PC-9 (cell line): Measurements from ENCODE around the gene RHO. TPM values are rescaled to one million over a fixed set of nuclear protein-coding genes. Genes with fewer than 3 reads are reported as not detected.

Experiments used
- BruUV-seq: library from RNA; stranded (reverse); fragments of 400-500 nt; replicated peaks from 2 replicates; lab custom pipeline; 2021; lab: Mats Ljungman, UMichigan
- CTCF ChIA-PET: fragments of 300-600 bp; sonication (Branson Sonifier 250); formaldehyde crosslinking; loops from one replicate; lab custom pipeline; 2022; ENCODE audit warnings: antibody characterized with exemption; lab: Charles Lee
- POLR2A ChIA-PET: fragments of 300-600 bp; sonication (Branson Sonifier 250); formaldehyde crosslinking; loops from one replicate; lab custom pipeline; 2022; ENCODE audit warnings: antibody characterized with exemption; ENCODE audit not compliant: unreplicated experiment; lab: Charles Lee
- DNase-seq, 2 experiments: peaks; one replicate each; pipeline versions ENCODE4 v3.0.0 to v3.0.0-alpha.2; 2015 to 2022; ENCODE audit warnings: mixed read lengths in 1 of 2
- H2AFZ ChIP-seq: fragments of 200-600 bp; sonication (generic); 2 replicates; pipeline ENCODE4 v1.8.1; 2017; ENCODE audit warnings: antibody characterized with exemption
- H3F3A ChIP-seq: fragments of 200-600 bp; sonication (generic); 2 replicates; pipeline ENCODE4 v1.8.1; 2017; ENCODE audit warnings: antibody characterized with exemption, mild to moderate bottlenecking, low read depth; ENCODE audit not compliant: insufficient read depth
- H3K27ac ChIP-seq: fragments of 200-600 bp; sonication (generic); 2 replicates; pipeline ENCODE4 v1.6.1; 2016; ENCODE audit warnings: mixed run types
- H3K27me3 ChIP-seq: fragments of 200-600 bp; sonication (generic); 2 replicates; pipeline ENCODE4 v1.6.1; 2016; ENCODE audit warnings: low read depth, mixed run types; ENCODE audit not compliant: insufficient read depth
- H3K36me3 ChIP-seq: fragments of 200-600 bp; sonication (generic); 2 replicates; pipeline ENCODE4 v1.6.1; 2016; ENCODE audit warnings: low read depth, mixed run types
- H3K4me1 ChIP-seq: fragments of 200-600 bp; sonication (generic); replicated peaks from 2 replicates; pipeline ENCODE4 v1.6.1; 2016; ENCODE audit warnings: mixed run types; ENCODE audit not compliant: insufficient read depth
- H3K4me2 ChIP-seq: fragments of 200-600 bp; sonication (generic); 2 replicates; pipeline ENCODE4 v1.6.1; 2017; ENCODE audit warnings: mixed run types
- H3K4me3 ChIP-seq: fragments of 200-600 bp; sonication (generic); 2 replicates; pipeline ENCODE4 v1.6.1; 2016; ENCODE audit warnings: mixed run types
- H3K79me2 ChIP-seq: fragments of 200-600 bp; sonication (generic); 2 replicates; pipeline ENCODE4 v1.6.1; 2017; ENCODE audit warnings: low read depth, mixed run types
- H3K9me2 ChIP-seq: fragments of 200-600 bp; sonication (generic); 2 replicates; pipeline ENCODE4 v1.8.1; 2017; ENCODE audit warnings: mild to moderate bottlenecking; ENCODE audit not compliant: insufficient read depth
- H3K9me3 ChIP-seq: fragments of 200-600 bp; sonication (generic); 2 replicates; pipeline ENCODE4 v1.8.1; 2016; ENCODE audit warnings: low read depth; ENCODE audit not compliant: insufficient read depth
- H4K20me1 ChIP-seq: fragments of 200-600 bp; sonication (generic); 2 replicates; pipeline ENCODE4 v1.8.1; 2017; ENCODE audit not compliant: insufficient read depth
- EZH2 ChIP-seq: fragments of 200-600 bp; sonication (generic); IDR thresholded peaks from 2 replicates; pipeline ENCODE4 v1.8.0; 2017; ENCODE audit warnings: antibody characterized with exemption, low read depth
- intact Hi-C: fragments of 100-400 bp; cut with micrococcal nuclease; formaldehyde crosslinking; loops from one replicate; pipeline ENCODE4 v1.10.0; 2022; ENCODE audit not compliant: unreplicated experiment
- total RNA-seq: library from RNA; stranded (reverse); gene quantifications from 2 replicates; pipeline ENCODE4 v1.2.3, GENCODE V29; 2021
- TF ChIP-seq, protein P1 (sequence below): fragments of 200-600 bp; sonication (generic); conservative IDR thresholded peaks from 2 replicates; pipeline ENCODE4 v1.6.1; 2017; ENCODE audit warnings: mixed run types, antibody characterized with exemption, mild to moderate bottlenecking, moderate library complexity

RHO gene
- total RNA-seq, 1 experiment from 2014 or later = not detected

DNA sequence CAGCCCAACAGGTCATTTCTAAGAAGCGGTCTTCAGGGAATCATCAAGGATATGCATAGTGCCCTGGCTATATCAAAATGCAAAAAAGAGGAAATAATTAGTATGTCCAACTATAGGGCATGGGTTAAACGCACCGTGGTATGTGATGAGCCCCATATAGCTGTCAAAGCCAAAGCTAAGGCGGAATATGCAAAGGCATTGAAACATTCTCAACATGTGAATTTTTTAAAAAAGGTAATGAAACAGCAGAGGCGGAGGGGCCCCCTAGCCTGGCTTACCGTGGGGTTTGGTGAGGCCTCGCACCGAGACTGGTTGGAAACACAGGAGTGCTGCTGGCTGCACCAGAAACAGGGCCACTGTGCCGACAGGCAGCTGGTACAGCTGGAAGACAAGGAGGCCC lies 54.9 kb downstream of the RHO start:
- Histone ChIP-seq H2AFZ (no peak overlapping the region), H3K36me3 (no peaks in the 10 kb centered on the region), H3K9me3 (no peaks in the 10 kb centered on the region), H3F3A (peaks cover 6% of the 10 kb centered on the region; the same call in 1 of the 2 replicates), H3K4me3 (no peak overlapping the region), H4K20me1 (no peaks in the 10 kb centered on the region), H3K27ac (no peak overlapping the region), H3K79me2 (no peaks in the 10 kb centered on the region), H3K4me2 (no peak overlapping the region), H3K27me3 (no peaks in the 10 kb centered on the region), H3K9me2 (no peaks in the 10 kb centered on the region), H3K4me1 (peaks cover 12% of the 10 kb centered on the region)
- POLR2A ChIA-PET = interaction anchor here (0.5 kb wide), 1 partner anchor 513 kb away, joined by 5 read pairs; no protein-coding TSS in a partner anchor
- no peak for TF ChIP-seq EZH2
- TF ChIP-seq, protein P1, sequence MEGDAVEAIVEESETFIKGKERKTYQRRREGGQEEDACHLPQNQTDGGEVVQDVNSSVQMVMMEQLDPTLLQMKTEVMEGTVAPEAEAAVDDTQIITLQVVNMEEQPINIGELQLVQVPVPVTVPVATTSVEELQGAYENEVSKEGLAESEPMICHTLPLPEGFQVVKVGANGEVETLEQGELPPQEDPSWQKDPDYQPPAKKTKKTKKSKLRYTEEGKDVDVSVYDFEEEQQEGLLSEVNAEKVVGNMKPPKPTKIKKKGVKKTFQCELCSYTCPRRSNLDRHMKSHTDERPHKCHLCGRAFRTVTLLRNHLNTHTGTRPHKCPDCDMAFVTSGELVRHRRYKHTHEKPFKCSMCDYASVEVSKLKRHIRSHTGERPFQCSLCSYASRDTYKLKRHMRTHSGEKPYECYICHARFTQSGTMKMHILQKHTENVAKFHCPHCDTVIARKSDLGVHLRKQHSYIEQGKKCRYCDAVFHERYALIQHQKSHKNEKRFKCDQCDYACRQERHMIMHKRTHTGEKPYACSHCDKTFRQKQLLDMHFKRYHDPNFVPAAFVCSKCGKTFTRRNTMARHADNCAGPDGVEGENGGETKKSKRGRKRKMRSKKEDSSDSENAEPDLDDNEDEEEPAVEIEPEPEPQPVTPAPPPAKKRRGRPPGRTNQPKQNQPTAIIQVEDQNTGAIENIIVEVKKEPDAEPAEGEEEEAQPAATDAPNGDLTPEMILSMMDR = no peak
- no peak for DNase-seq
- intact Hi-C loops = no loop called here
- CTCF ChIA-PET = no interaction called here
- no TSS peak for BruUV-seq

DNA sequence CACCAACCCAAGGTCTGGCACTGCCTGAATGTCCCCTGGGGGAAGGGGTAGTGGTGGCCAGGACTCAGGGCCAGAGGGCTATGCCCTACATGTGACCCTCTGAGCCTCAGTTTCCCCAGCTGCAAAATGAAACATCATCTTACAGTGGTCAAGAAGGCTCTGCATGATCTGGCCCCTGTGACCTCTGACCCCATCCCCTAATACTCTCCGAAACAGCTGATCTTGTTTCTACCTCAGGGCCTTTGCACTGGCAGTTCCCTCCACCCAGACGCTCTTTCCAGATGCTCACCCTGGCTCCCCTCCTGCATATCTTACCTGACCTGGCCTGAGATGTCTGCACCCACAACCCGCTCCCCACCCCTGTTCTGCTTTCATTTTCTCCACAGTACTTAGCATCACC lies 56.2 kb downstream of the RHO start:
- Histone ChIP-seq H3F3A (peaks cover 7% of the 10 kb centered on the region; the same call in 1 of the 2 replicates), H3K4me2 (no peak overlapping the region), H3K79me2 (no peaks in the 10 kb centered on the region), H3K27ac (no peak overlapping the region), H4K20me1 (no peaks in the 10 kb centered on the region), H3K9me3 (no peaks in the 10 kb centered on the region), H3K27me3 (no peaks in the 10 kb centered on the region), H2AFZ (no peak overlapping the region), H3K4me3 (no peak overlapping the region), H3K4me1 (peaks cover 12% of the 10 kb centered on the region), H3K9me2 (no peaks in the 10 kb centered on the region), H3K36me3 (no peaks in the 10 kb centered on the region)
- no TSS peak for BruUV-seq
- no peak for DNase-seq
- TF ChIP-seq, protein P1 = no peak
- TF ChIP-seq EZH2 = no peak
- ChIA-PET CTCF (no interaction called here), POLR2A (no interaction called here)
- intact Hi-C loops = no loop called here

Other genes starting within 250 kb of the RHO start
- 60.9 and 62.7 TPM in 2 replicates for gene HMCES, start 249.8 kb upstream of the RHO start, total RNA-seq
- gene EFCAB12, start 100.0 kb upstream of the RHO start, total RNA-seq = 2.0 and 2.2 TPM in 2 replicates
- gene MBD4, start 88.7 kb upstream of the RHO start, total RNA-seq = 48.6 and 49.4 TPM in 2 replicates
- 44.8 and 55.6 TPM in 2 replicates for gene IFT122, start 88.4 kb upstream of the RHO start, total RNA-seq
- gene H1-8, start 14.5 kb downstream of the RHO start, total RNA-seq = not detected in 2 replicates
- 44.4 and 50.4 TPM in 2 replicates for gene PLXND1, start 78.0 kb downstream of the RHO start, total RNA-seq